A673 (cell line): ENCODE data around the gene ANO3. TPM values are rescaled to one million over a fixed set of nuclear protein-coding genes. Genes with fewer than 3 reads are reported as not detected.

Experiments
- BruUV-seq: library from RNA; stranded (reverse); fragments of 400-500 nt; replicated peaks from 2 replicates; lab custom pipeline; 2021; lab: Mats Ljungman, UMichigan
- CTCF ChIA-PET: fragments of 300-600 bp; sonication (Branson Sonifier 250); formaldehyde crosslinking; loops from one replicate; lab custom pipeline; 2022; ENCODE audit warnings: antibody characterized with exemption; lab: Charles Lee
- POLR2A ChIA-PET: fragments of 300-600 bp; sonication (Branson Sonifier 250); formaldehyde crosslinking; loops from one replicate; lab custom pipeline; 2022; ENCODE audit warnings: antibody characterized with exemption; ENCODE audit not compliant: low non-redundant PET; lab: Charles Lee
- DNase-seq: peaks from one replicate; pipeline ENCODE4 v3.0.0-alpha.2; 2015; ENCODE audit warnings: low spot score
- H3K27ac ChIP-seq: fragments of 200-600 bp; sonication (generic); 2 replicates; pipeline ENCODE4 v1.5.1; 2016; ENCODE audit warnings: mixed run types, low read depth, mild to moderate bottlenecking, mixed read lengths, antibody characterized with exemption, low read length; ENCODE audit not compliant: poor library complexity, severe bottlenecking
- H3K27me3 ChIP-seq: fragments of 200-600 bp; sonication (generic); replicated peaks from 2 replicates; pipeline ENCODE4 v1.6.1; 2017; ENCODE audit warnings: mixed run types, low read depth, mild to moderate bottlenecking, mixed read lengths, antibody characterized with exemption, low read length; ENCODE audit not compliant: insufficient read depth, poor library complexity
- H3K36me3 ChIP-seq: fragments of 200-600 bp; sonication (generic); 2 replicates; pipeline ENCODE4 v1.6.1; 2016; ENCODE audit warnings: mixed run types, mild to moderate bottlenecking, mixed read lengths, antibody characterized with exemption, low read length; ENCODE audit not compliant: insufficient read depth, poor library complexity, severe bottlenecking
- H3K4me1 ChIP-seq: fragments of 200-600 bp; sonication (generic); 2 replicates; pipeline ENCODE4 v1.6.1; 2017; ENCODE audit warnings: mixed run types, mild to moderate bottlenecking, mixed read lengths, antibody characterized with exemption, low read length; ENCODE audit not compliant: insufficient read depth, poor library complexity, severe bottlenecking
- H3K4me3 ChIP-seq: fragments of 200-600 bp; sonication (generic); 2 replicates; pipeline ENCODE4 v1.5.1; 2016; ENCODE audit warnings: low read depth, mixed run types, mild to moderate bottlenecking, mixed read lengths, low read length; ENCODE audit not compliant: poor library complexity, severe bottlenecking
- H3K9me3 ChIP-seq: fragments of 200-600 bp; sonication (generic); 2 replicates; pipeline ENCODE4 v1.6.1; 2016; ENCODE audit warnings: mixed run types, low read depth, mild to moderate bottlenecking, mixed read lengths, antibody characterized with exemption, low read length; ENCODE audit not compliant: poor library complexity, severe bottlenecking
- EZH2 ChIP-seq: fragments of 200-600 bp; sonication (generic); IDR thresholded peaks from 2 replicates; pipeline ENCODE4 v1.6.1; 2017; ENCODE audit warnings: borderline replicate concordance, low read depth, mild to moderate bottlenecking, mixed read lengths, antibody characterized with exemption, low read length; ENCODE audit not compliant: poor library complexity, severe bottlenecking
- intact Hi-C: fragments of 100-400 bp; cut with micrococcal nuclease; formaldehyde crosslinking; loops from one replicate; pipeline ENCODE4 v1.10.0; 2022; ENCODE audit not compliant: unreplicated experiment
- total RNA-seq: library from RNA; stranded (reverse); gene quantifications from 2 replicates; pipeline ENCODE4 v1.2.3, GENCODE V29; 2021
- TF ChIP-seq, protein P1 (sequence below): fragments of 300-800, 200-600 bp; sonication (generic); conservative IDR thresholded peaks from 2 replicates; pipeline ENCODE4 v1.5.1; 2017; ENCODE audit warnings: low read depth, mild to moderate bottlenecking, antibody characterized with exemption, low read length, moderate library complexity, mixed read lengths

Gene ANO3
- total RNA-seq, 1 experiment from 2014 or later, result not detected

DNA sequence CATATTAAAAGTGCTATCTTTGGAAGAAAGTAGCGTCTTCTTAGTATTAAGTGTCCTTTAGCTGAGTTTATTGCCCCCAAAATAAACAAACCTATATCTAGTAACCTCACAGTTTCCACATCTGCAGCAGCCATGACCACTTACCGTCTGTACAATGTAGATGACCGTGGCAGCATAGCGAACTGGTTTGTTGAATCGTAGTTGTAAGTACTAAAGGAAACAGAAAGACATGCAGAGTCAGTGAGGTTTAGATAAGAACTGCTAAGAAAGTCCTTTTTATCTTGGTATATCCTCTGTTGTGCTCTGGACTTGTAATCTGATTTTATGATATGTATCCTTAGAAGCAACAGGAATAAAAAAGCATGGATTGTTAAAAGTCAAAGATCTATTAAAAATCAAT, 380.6 kb downstream of the ANO3 start:
- POLR2A ChIA-PET, result no interaction called here
- BruUV-seq, result no TSS peak
- Histone ChIP-seq H3K36me3 (no peaks in the 10 kb centered on the region), H3K27ac (no peak overlapping the region), H3K4me3 (no peak overlapping the region), H3K4me1 (peaks cover 3% of the 10 kb centered on the region), H3K27me3 (peaks cover 83% of the 10 kb centered on the region), H3K9me3 (no peaks in the 10 kb centered on the region)
- CTCF ChIA-PET, result no interaction called here
- TF ChIP-seq EZH2, result no peak
- TF ChIP-seq, protein P1, sequence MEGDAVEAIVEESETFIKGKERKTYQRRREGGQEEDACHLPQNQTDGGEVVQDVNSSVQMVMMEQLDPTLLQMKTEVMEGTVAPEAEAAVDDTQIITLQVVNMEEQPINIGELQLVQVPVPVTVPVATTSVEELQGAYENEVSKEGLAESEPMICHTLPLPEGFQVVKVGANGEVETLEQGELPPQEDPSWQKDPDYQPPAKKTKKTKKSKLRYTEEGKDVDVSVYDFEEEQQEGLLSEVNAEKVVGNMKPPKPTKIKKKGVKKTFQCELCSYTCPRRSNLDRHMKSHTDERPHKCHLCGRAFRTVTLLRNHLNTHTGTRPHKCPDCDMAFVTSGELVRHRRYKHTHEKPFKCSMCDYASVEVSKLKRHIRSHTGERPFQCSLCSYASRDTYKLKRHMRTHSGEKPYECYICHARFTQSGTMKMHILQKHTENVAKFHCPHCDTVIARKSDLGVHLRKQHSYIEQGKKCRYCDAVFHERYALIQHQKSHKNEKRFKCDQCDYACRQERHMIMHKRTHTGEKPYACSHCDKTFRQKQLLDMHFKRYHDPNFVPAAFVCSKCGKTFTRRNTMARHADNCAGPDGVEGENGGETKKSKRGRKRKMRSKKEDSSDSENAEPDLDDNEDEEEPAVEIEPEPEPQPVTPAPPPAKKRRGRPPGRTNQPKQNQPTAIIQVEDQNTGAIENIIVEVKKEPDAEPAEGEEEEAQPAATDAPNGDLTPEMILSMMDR, result no peak
- intact Hi-C loops, result no loop called here
- no peak for DNase-seq

Other genes starting within 250 kb of the ANO3 start
- not detected in 2 replicates for gene MUC15, start 240.1 kb downstream of the ANO3 start, total RNA-seq